SK-N-SH (cell line): ENCODE results near the gene VIPR2. TPM values are rescaled to one million over a fixed set of nuclear protein-coding genes. Genes with fewer than 3 reads are reported as not detected.

ENCODE experiments used
- CTCF ChIA-PET: fragments of 300-600, 350-600 bp; formaldehyde crosslinking; extraction: SDS; loops from one replicate; lab custom pipeline; 2021; lab: Yijun Ruan, JAX
- POLR2A ChIA-PET: fragments of 350-600 bp; sonication (Branson Sonifier 250); formaldehyde crosslinking; extraction: SDS; loops from one replicate; lab custom pipeline; 2020; ENCODE audit warnings: antibody characterized with exemption, inconsistent platforms; lab: Yijun Ruan, JAX
- DNase-seq: peaks from one replicate; pipeline ENCODE4 v3.0.0; 2012
- H2AFZ ChIP-seq: fragments of 200-600 bp; sonication (generic); 2 replicates; pipeline ENCODE4 v1.8.1; 2016; ENCODE audit warnings: antibody characterized with exemption, mild to moderate bottlenecking, low read depth
- H3F3A ChIP-seq: fragments of 200-600 bp; sonication (generic); replicated peaks from 2 replicates; pipeline ENCODE3; 2016; ENCODE audit warnings: antibody characterized with exemption, mild to moderate bottlenecking; ENCODE audit not compliant: insufficient read depth
- H3K27ac ChIP-seq, 2 experiments: fragments of 200-500 bp in 1 of 2; fragments of 200-600 bp in 1 of 2; sonication (Bioruptor generic) in 1 of 2; sonication (generic), shearing (Covaris generic) in 1 of 2; 2 replicates each; pipeline versions ENCODE4 v1.5.1 to v1.6.1; 2014 to 2016; ENCODE audit warnings: low read depth in 2 of 2, inconsistent platforms in 1 of 2, low read length in 1 of 2, mild to moderate bottlenecking in 1 of 2, mixed read lengths in 1 of 2
- H3K27me3 ChIP-seq: fragments of 200-600 bp; sonication (generic), shearing (Covaris generic); 2 replicates; pipeline ENCODE4 v1.6.1; 2016; ENCODE audit warnings: mixed run types; ENCODE audit not compliant: insufficient read depth
- H3K36me3 ChIP-seq, 2 experiments: fragments of 200-500 bp in 1 of 2; fragments of 200-600 bp in 1 of 2; sonication (Bioruptor generic) in 1 of 2; sonication (generic) in 1 of 2; replicated peaks in 1 of 2; 2 replicates each; pipeline versions ENCODE3 to v1.5.1; 2014 to 2016; ENCODE audit warnings: low read length in 1 of 2, mild to moderate bottlenecking in 1 of 2; ENCODE audit not compliant: insufficient read depth in 2 of 2, control insufficient read depth in 1 of 2
- H3K4me1 ChIP-seq, 2 experiments: fragments of 200-500 bp in 1 of 2; fragments of 200-600 bp in 1 of 2; sonication (Bioruptor generic) in 1 of 2; sonication (generic), shearing (Covaris generic) in 1 of 2; 2 replicates each; pipeline versions ENCODE4 v1.5.1 to v1.6.1; 2014 to 2016; ENCODE audit warnings: low read depth in 1 of 2, low read length in 1 of 2, mixed run types in 1 of 2; ENCODE audit not compliant: insufficient read depth in 2 of 2, control insufficient read depth in 1 of 2
- H3K4me2 ChIP-seq: fragments of 200-600 bp; sonication (generic), shearing (Covaris generic); 2 replicates; pipeline ENCODE4 v1.6.1; 2017; ENCODE audit warnings: mixed run types
- H3K4me3 ChIP-seq, 2 experiments: fragments of 200-500 bp in 1 of 2; fragments of 200-600 bp in 1 of 2; sonication (Bioruptor generic) in 1 of 2; sonication (generic), shearing (Covaris generic) in 1 of 2; 2 replicates each; pipeline versions ENCODE4 v1.5.1 to v1.8.1; 2014 to 2016; ENCODE audit warnings: low read depth in 2 of 2, inconsistent platforms in 1 of 2, low read length in 1 of 2, mild to moderate bottlenecking in 1 of 2, mixed read lengths in 1 of 2, moderate library complexity in 1 of 2
- H3K79me2 ChIP-seq: fragments of 200-600 bp; sonication (generic); 2 replicates; pipeline ENCODE4 v1.8.1; 2017; ENCODE audit warnings: mild to moderate bottlenecking; ENCODE audit not compliant: insufficient read depth
- H3K9ac ChIP-seq: fragments of 200-600 bp; sonication (generic); 2 replicates; pipeline ENCODE4 v1.6.1; 2017; ENCODE audit warnings: mixed run types
- H3K9me2 ChIP-seq: fragments of 200-600 bp; sonication (generic); 2 replicates; pipeline ENCODE4 v1.6.1; 2017; ENCODE audit warnings: mixed run types
- H3K9me3 ChIP-seq: fragments of 200-600 bp; sonication (generic); 2 replicates; pipeline ENCODE4 v1.6.1; 2017; ENCODE audit warnings: mixed run types, mild to moderate bottlenecking, moderate library complexity
- H4K20me1 ChIP-seq: fragments of 200-600 bp; sonication (generic); 2 replicates; pipeline ENCODE4 v1.6.1; 2017; ENCODE audit warnings: mild to moderate bottlenecking, mixed run types; ENCODE audit not compliant: insufficient read depth
- CHD2 ChIP-seq: fragments of 150-350 bp; IDR thresholded peaks from 2 replicates; pipeline ENCODE4 v1.6.1; 2018; ENCODE audit warnings: low read length; ENCODE audit not compliant: partially characterized antibody
- GABPA ChIP-seq: IDR thresholded peaks from 2 replicates; pipeline ENCODE4 v1.4.0; 2012; ENCODE audit warnings: low read depth, mild to moderate bottlenecking
- JUND ChIP-seq: IDR thresholded peaks from 2 replicates; pipeline ENCODE4 v1.4.0; 2012
- MEF2A ChIP-seq: IDR thresholded peaks from 2 replicates; pipeline ENCODE4 v1.4.0; 2012; ENCODE audit warnings: low read depth, borderline replicate concordance
- RFX5 ChIP-seq: IDR thresholded peaks from 2 replicates; pipeline ENCODE4 v1.6.1; 2012; ENCODE audit warnings: mild to moderate bottlenecking, improper control_type of control experiment, low read length
- TCF12 ChIP-seq: IDR thresholded peaks from 2 replicates; pipeline ENCODE4 v1.4.0; 2012
- WGBS: methylation state at CpG from one replicate; pipeline ENCODE4 v1.1.6; 2017; ENCODE audit warnings: low lambda C conversion rate; 5-methylcytosine and 5-hydroxymethylcytosine counted together
- polyA plus RNA-seq, 3 experiments: library from polyadenylated mRNA; depleted of rRNA; stranded (reverse); fragments of >200 nt; gene quantifications; 2 replicates each; pipeline ENCODE4 v1.2.3, GENCODE V29; 2012
- TF ChIP-seq, protein P1 (sequence below): fragments of 150-350 bp; IDR thresholded peaks from 2 replicates; pipeline ENCODE4 v1.6.1; 2017; ENCODE audit warnings: antibody characterized with exemption, low read length, low read depth, borderline replicate concordance
- TF ChIP-seq, protein P2 (sequence below): IDR thresholded peaks from 2 replicates; pipeline ENCODE4 v1.4.0; 2012; ENCODE audit warnings: low read depth, borderline replicate concordance
- TF ChIP-seq, protein P3 (sequence below): IDR thresholded peaks from 2 replicates; pipeline ENCODE4 v1.4.0; 2012; ENCODE audit warnings: low read depth
- TF ChIP-seq, protein P4 (sequence below): fragments of 150-350 bp; IDR thresholded peaks from 2 replicates; pipeline ENCODE4 v1.6.1; 2016; ENCODE audit warnings: mild to moderate bottlenecking, low read depth, low read length

VIPR2 gene
- polyA plus RNA-seq, 1 of the 3 experiments (the other 2 are of a cell fraction): not detected

DNA sequence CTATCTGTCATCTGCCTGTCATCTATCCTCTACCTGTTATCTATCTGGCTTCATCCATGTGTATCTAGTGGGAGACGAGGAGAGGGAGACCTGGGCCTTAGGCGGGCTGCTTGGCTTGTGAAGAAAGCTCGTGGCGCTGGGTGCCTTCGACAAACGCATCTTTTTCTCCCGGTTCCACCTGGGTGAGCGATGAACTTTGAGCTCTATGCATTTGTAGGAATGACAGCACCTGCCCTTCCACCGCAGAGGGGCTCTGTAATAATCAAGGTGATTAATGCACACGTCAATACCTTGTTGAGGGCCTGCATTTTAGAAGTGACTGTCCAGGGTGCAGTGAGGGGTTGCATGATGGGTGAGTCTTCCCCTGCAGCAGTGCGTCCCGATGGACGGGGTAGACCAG, 2.6 kb upstream of the VIPR2 start:
- DNase-seq: no peak
- ChIA-PET POLR2A (no interaction called here), CTCF (interaction anchor here (1.8 kb wide), 1 partner anchor 451 kb away, joined by 4 read pairs; no protein-coding TSS in a partner anchor)
- Histone ChIP-seq H3K9ac (no peak overlapping the region), H3K9me2 (no peaks in the 10 kb centered on the region), H3K27me3 (no peaks in the 10 kb centered on the region), H3K36me3 (no peaks in the 10 kb centered on the region), H3K4me1 (peaks cover 0 to 9% of the 10 kb centered on the region in 2 experiments; a peak in 1 of 4 replicates), H3K4me2 (no peak overlapping the region), H2AFZ (no peak overlapping the region), H3K27ac (no peak overlapping the region), H4K20me1 (no peaks in the 10 kb centered on the region), H3K4me3 (no peak overlapping the region), H3K9me3 (no peaks in the 10 kb centered on the region), H3F3A (no peaks in the 10 kb centered on the region), H3K79me2 (no peaks in the 10 kb centered on the region)
- WGBS: 63% methylated on average over 13 of the region's 13 CpGs
- TF ChIP-seq GABPA (no peak), MEF2A (no peak), RFX5 (no peak)
- TF ChIP-seq, protein P1, sequence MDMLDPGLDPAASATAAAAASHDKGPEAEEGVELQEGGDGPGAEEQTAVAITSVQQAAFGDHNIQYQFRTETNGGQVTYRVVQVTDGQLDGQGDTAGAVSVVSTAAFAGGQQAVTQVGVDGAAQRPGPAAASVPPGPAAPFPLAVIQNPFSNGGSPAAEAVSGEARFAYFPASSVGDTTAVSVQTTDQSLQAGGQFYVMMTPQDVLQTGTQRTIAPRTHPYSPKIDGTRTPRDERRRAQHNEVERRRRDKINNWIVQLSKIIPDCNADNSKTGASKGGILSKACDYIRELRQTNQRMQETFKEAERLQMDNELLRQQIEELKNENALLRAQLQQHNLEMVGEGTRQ: no peak
- TF ChIP-seq, protein P2, sequence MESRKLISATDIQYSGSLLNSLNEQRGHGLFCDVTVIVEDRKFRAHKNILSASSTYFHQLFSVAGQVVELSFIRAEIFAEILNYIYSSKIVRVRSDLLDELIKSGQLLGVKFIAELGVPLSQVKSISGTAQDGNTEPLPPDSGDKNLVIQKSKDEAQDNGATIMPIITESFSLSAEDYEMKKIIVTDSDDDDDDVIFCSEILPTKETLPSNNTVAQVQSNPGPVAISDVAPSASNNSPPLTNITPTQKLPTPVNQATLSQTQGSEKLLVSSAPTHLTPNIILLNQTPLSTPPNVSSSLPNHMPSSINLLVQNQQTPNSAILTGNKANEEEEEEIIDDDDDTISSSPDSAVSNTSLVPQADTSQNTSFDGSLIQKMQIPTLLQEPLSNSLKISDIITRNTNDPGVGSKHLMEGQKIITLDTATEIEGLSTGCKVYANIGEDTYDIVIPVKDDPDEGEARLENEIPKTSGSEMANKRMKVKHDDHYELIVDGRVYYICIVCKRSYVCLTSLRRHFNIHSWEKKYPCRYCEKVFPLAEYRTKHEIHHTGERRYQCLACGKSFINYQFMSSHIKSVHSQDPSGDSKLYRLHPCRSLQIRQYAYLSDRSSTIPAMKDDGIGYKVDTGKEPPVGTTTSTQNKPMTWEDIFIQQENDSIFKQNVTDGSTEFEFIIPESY: no peak

DNA sequence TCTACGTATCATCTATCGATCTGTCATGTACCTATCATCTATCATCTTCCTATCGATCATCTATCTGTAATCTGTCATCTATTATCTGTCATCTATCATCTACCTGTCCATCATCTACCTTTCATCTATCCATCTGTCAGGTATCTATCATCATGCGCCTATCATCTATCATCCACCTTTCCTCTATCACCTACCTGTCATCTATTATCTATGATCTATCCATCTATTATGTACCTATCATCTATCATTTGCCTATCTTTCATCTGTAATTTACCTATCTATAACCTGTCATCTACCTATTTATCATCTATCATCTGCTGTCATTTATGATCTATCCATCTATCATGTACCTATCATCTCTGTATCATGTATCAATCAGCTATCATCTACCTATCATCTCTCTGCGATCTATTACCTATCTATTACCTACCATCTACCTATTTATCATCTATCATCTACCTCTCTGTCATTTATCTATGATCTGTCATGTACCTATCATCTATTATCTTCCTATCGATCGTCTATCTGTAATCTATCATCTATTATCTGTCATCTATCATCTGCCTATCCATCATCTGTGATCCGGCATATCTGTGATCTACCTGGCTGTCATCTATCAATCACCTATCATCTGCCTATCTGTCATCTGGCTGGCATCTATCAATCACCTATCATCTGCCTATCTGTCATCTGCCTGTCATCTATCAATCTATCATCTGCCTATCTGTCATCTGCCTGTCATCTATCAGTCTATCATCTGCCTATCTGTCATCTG, 1.6 kb upstream of the VIPR2 start:
- H3F3A ChIP-seq: no peaks in the 10 kb centered on the region
- POLR2A ChIA-PET: no interaction called here
- no peaks in the 10 kb centered on the region for H3K36me3 ChIP-seq
- no peaks in the 10 kb centered on the region for H3K9me2 ChIP-seq
- H3K27ac ChIP-seq: no peak overlapping the region
- no peaks in the 10 kb centered on the region for H3K27me3 ChIP-seq
- DNase-seq: no peak
- H3K4me3 ChIP-seq: no peak overlapping the region
- CTCF ChIA-PET: no interaction called here
- TF ChIP-seq, protein P2: no peak
- TF ChIP-seq JUND (no peak), CHD2 (no peak), TCF12 (no peak)
- TF ChIP-seq, protein P1: no peak
- TF ChIP-seq, protein P3, sequence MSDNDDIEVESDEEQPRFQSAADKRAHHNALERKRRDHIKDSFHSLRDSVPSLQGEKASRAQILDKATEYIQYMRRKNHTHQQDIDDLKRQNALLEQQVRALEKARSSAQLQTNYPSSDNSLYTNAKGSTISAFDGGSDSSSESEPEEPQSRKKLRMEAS: no peak
- TF ChIP-seq, protein P4, sequence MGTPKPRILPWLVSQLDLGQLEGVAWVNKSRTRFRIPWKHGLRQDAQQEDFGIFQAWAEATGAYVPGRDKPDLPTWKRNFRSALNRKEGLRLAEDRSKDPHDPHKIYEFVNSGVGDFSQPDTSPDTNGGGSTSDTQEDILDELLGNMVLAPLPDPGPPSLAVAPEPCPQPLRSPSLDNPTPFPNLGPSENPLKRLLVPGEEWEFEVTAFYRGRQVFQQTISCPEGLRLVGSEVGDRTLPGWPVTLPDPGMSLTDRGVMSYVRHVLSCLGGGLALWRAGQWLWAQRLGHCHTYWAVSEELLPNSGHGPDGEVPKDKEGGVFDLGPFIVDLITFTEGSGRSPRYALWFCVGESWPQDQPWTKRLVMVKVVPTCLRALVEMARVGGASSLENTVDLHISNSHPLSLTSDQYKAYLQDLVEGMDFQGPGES: no peak
- H3K79me2 ChIP-seq: no peaks in the 10 kb centered on the region
- no peaks in the 10 kb centered on the region for H4K20me1 ChIP-seq
- 57% methylated on average over 8 of the region's 8 CpGs for WGBS
- no peak overlapping the region for H3K4me2 ChIP-seq
- peaks cover 0 to 12% of the 10 kb centered on the region in 2 experiments; a peak in 1 of 4 replicates for H3K4me1 ChIP-seq
- H3K9ac ChIP-seq: no peak overlapping the region
- no peak overlapping the region for H2AFZ ChIP-seq
- no peaks in the 10 kb centered on the region for H3K9me3 ChIP-seq
